Nephron (organoid): ENCODE results near the gene B3GALT6.

Source experiments
- H3K27ac Mint-ChIP-seq, 3 experiments: 2 replicates each; pipeline ENCODE4 v1.8.0; 2020; ENCODE audit warnings: mixed read lengths in 3 of 3, mild to moderate bottlenecking in 2 of 3, moderate library complexity in 1 of 3
- H3K27me3 Mint-ChIP-seq: 2 replicates; pipeline ENCODE4 v1.8.0; 2021; ENCODE audit warnings: low read depth, mild to moderate bottlenecking, moderate library complexity, mixed read lengths
- H3K36me3 Mint-ChIP-seq: 2 replicates; pipeline ENCODE4 v1.8.0; 2020; ENCODE audit warnings: low read depth, mixed read lengths
- H3K4me1 Mint-ChIP-seq: 2 replicates; pipeline ENCODE4 v1.8.0; 2020; ENCODE audit warnings: mixed read lengths
- H3K4me3 Mint-ChIP-seq, 3 experiments: 2 replicates each; pipeline ENCODE4 v1.8.0; 2020; ENCODE audit warnings: mild to moderate bottlenecking in 3 of 3, mixed read lengths in 3 of 3, moderate library complexity in 2 of 3
- H3K9me3 Mint-ChIP-seq: 2 replicates; pipeline ENCODE4 v1.8.0; 2020; ENCODE audit warnings: mixed read lengths
- CTCF ChIP-seq, 3 experiments: fragments of 200-600 bp; sonication (generic); IDR thresholded peaks; one replicate each; pipeline ENCODE4 v1.5.0; 2021; ENCODE audit warnings: antibody characterized with exemption in 3 of 3; ENCODE audit not compliant: unreplicated experiment in 3 of 3

The B3GALT6 gene

GRCh38 chr1:1250786-1251284 lies 18.8 kb downstream of the B3GALT6 start:
- Mint-ChIP-seq H3K4me3 (no peak overlapping the region), H3K27me3 (peaks cover 9% of the 10 kb centered on the region), H3K27ac (no peak overlapping the region), H3K4me1 (no peaks in the 10 kb centered on the region), H3K36me3 (peaks cover 26% of the 10 kb centered on the region), H3K9me3 (no peaks in the 10 kb centered on the region)
- TF ChIP-seq CTCF (IDR thresholded peaks at IDR 0.05; ENCODE audit: unreplicated experiment in 3 of 3): no peak

- Mint-ChIP-seq H3K36me3 (peaks cover 36% of the 10 kb centered on the region), H3K27ac (no peak overlapping the region), H3K4me1 (no peaks in the 10 kb centered on the region), H3K4me3 (no peak overlapping the region), H3K9me3 (no peaks in the 10 kb centered on the region), H3K27me3 (no peaks in the 10 kb centered on the region)
- no peak for TF ChIP-seq CTCF (IDR thresholded peaks at IDR 0.05; ENCODE audit: unreplicated experiment in 3 of 3)
Measured at GRCh38 chr1:1253314-1253713, 21.3 kb downstream of the B3GALT6 start.

- no peak for TF ChIP-seq CTCF (IDR thresholded peaks at IDR 0.05; ENCODE audit: unreplicated experiment in 3 of 3)
- H3K27ac Mint-ChIP-seq: no peak overlapping the region
- no peak overlapping the region for H3K4me3 Mint-ChIP-seq
- no peaks in the 10 kb centered on the region for H3K9me3 Mint-ChIP-seq
- no peaks in the 10 kb centered on the region for H3K27me3 Mint-ChIP-seq
- H3K4me1 Mint-ChIP-seq: no peaks in the 10 kb centered on the region
- H3K36me3 Mint-ChIP-seq: peaks cover 40% of the 10 kb centered on the region
Measured at GRCh38 chr1:1253972-1254666, 22.1 kb downstream of the B3GALT6 start.

GRCh38 chr1:1254667-1254998 lies 22.6 kb downstream of the B3GALT6 start:
- H3K27me3 Mint-ChIP-seq: no peaks in the 10 kb centered on the region
- H3K4me3 Mint-ChIP-seq: no peak overlapping the region
- peaks cover 44% of the 10 kb centered on the region for H3K36me3 Mint-ChIP-seq
- no peak overlapping the region for H3K27ac Mint-ChIP-seq
- no peaks in the 10 kb centered on the region for H3K9me3 Mint-ChIP-seq
- TF ChIP-seq CTCF (IDR thresholded peaks at IDR 0.05; ENCODE audit: unreplicated experiment in 3 of 3): no peak
- no peaks in the 10 kb centered on the region for H3K4me1 Mint-ChIP-seq

GRCh38 chr1:1255078-1255477 lies 23.0 kb downstream of the B3GALT6 start:
- Mint-ChIP-seq H3K4me1 (no peaks in the 10 kb centered on the region), H3K36me3 (peaks cover 49% of the 10 kb centered on the region), H3K4me3 (no peak overlapping the region), H3K27me3 (no peaks in the 10 kb centered on the region), H3K27ac (no peak overlapping the region), H3K9me3 (no peaks in the 10 kb centered on the region)
- no peak for TF ChIP-seq CTCF (IDR thresholded peaks at IDR 0.05; ENCODE audit: unreplicated experiment in 3 of 3)

GRCh38 chr1:1255611-1256010 lies 23.6 kb downstream of the B3GALT6 start:
- no peaks in the 10 kb centered on the region for H3K4me1 Mint-ChIP-seq
- no peaks in the 10 kb centered on the region for H3K27me3 Mint-ChIP-seq
- H3K9me3 Mint-ChIP-seq: no peaks in the 10 kb centered on the region
- no peak overlapping the region for H3K27ac Mint-ChIP-seq
- no peak for TF ChIP-seq CTCF (IDR thresholded peaks at IDR 0.05; ENCODE audit: unreplicated experiment in 3 of 3)
- H3K36me3 Mint-ChIP-seq: peaks cover 52% of the 10 kb centered on the region
- H3K4me3 Mint-ChIP-seq: no peak overlapping the region
